GM13976 (cell line): ENCODE data around the gene DYNC1I1.

Experiments
- DNase-seq: peaks from one replicate; pipeline ENCODE4 v3.0.0; 2012; ENCODE audit warnings: low spot score
- in situ Hi-C: fragments of 300-500 bp; cut with MboI; formaldehyde crosslinking; loops from one replicate; pipeline ENCODE4 v1.12.0; 2022; ENCODE audit warnings: low sequenced_read_pairs, mixed read lengths, inconsistent platforms; ENCODE audit not compliant: unreplicated experiment
- TF ChIP-seq, protein P1 (sequence below): IDR thresholded peaks from 2 replicates; pipeline ENCODE4 v1.5.1; 2012; ENCODE audit warnings: borderline replicate concordance, mild to moderate bottlenecking; ENCODE audit not compliant: insufficient read depth; ENCODE audit errors: extremely low read depth, missing control alignments, control extremely low read depth

DYNC1I1 gene

DNA sequence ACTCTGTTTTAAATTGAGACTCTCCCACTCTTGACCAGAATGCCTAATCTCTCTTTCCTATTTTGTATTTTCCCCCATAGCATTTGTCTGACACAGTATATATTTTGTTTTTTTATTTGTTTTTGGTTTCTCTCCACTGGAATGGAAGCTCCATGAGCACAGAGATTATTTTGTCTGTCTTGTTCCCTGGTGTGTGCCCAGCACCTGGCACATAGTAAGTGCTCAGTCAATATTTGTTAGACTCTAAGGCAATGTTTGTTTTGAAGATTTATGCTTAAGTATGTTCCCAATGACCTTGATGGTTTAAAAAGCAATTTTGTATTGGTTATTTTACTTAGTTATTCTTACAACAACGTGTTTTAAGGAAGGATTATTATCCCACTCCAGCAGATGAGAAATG is 201.8 kb downstream of the DYNC1I1 start:
- in situ Hi-C loops: no loop called here
- no peak for DNase-seq
- TF ChIP-seq, protein P1, sequence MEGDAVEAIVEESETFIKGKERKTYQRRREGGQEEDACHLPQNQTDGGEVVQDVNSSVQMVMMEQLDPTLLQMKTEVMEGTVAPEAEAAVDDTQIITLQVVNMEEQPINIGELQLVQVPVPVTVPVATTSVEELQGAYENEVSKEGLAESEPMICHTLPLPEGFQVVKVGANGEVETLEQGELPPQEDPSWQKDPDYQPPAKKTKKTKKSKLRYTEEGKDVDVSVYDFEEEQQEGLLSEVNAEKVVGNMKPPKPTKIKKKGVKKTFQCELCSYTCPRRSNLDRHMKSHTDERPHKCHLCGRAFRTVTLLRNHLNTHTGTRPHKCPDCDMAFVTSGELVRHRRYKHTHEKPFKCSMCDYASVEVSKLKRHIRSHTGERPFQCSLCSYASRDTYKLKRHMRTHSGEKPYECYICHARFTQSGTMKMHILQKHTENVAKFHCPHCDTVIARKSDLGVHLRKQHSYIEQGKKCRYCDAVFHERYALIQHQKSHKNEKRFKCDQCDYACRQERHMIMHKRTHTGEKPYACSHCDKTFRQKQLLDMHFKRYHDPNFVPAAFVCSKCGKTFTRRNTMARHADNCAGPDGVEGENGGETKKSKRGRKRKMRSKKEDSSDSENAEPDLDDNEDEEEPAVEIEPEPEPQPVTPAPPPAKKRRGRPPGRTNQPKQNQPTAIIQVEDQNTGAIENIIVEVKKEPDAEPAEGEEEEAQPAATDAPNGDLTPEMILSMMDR: no peak

DNA sequence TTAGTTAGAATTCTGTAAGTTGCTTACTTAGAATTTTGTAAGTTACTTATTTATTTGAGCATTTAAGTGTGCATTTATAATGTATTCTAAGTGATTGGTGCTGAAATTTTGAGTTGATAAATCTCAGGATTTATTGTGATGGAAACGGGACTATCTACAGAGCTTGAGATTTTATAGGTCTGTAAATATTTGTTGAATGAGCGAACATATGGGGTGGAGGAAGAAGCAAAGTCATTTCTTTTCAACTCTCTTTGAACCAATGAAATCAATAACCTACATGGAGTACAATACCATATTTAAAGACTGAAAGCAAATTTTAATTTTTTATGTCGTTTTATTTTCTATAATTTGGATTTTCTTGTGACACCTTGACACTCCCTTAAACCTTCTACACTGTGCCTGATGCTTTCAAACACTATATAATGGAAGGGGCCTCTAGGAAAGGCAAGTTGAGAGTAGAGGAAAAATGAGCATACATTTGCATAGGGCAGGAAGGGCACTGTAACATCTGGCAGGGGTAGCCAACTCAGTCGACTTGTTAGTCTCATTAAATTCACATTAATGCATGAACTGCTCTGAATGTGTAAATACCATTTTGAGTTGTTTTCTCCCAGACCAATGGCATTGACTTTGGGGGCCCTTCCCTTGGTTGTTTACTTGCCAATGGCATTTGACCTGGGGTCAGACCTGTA is 204.2 kb downstream of the DYNC1I1 start:
- in situ Hi-C loops: no loop called here

DNA sequence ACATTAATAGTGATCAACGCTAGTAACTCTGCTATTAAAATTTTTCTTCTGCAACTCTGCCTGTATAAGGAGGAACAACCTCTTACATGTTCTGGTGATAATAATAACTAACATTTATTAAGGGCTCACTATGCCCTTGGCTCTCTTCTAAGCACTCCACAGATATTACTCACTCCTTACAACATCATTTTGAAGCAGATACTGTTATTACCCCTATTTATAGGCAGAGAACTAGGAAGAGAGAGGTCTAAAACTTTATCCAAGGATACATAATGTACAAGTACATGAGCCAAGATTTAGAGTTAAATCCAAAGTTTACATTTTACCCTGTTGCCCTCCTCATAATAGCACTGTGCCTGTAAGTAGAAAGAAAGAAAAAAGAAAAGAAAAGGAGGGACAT is 205.6 kb downstream of the DYNC1I1 start:
- TF ChIP-seq, protein P1: no peak
- in situ Hi-C loops: no loop called here
- DNase-seq: no peak

More for the DNA sequence above, 204.2 kb downstream of the DYNC1I1 start:
- TF ChIP-seq, protein P1: no peak
- no peak for DNase-seq

DNA sequence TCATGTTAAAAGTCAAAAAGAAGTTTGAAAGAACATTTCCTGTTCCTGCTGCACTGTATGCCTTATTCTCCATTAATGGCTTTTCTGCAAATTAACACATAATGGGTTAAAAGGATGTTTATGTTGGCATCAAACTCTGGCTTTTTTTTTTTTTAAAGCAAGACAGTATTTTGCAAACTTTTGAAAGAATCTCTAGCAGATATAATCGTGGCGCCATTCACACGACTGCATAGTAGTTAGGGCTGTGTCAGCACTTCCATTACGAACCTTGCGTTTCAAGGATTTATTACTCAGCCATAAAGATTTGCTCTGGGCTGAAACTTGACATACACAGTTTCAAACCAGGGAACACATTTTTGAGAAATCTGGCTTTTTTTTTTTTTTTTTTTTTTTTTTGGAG is 207.8 kb downstream of the DYNC1I1 start:
- in situ Hi-C loops: no loop called here

DNA sequence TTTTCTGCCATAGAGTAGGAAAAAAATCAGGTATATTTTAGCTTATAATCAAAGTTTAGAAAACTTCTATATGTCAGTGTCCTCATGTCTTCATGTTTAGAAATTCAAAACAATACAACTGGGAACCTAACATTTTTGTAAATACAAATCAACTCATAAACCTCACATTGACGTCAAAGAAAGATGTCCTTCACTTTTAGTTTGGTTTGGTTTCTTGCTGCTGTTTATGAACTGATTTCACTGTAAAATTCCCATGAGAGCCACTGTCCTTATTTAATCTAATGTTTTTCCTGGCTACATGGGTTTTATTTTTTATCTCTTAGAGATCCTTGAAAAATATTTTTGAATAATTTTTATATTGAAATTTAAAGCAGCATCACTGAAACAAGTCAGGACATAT is 208.4 kb downstream of the DYNC1I1 start:
- in situ Hi-C loops: no loop called here

More for the DNA sequence above, 207.8 kb downstream of the DYNC1I1 start:
- TF ChIP-seq, protein P1: no peak
- DNase-seq: no peak

DNA sequence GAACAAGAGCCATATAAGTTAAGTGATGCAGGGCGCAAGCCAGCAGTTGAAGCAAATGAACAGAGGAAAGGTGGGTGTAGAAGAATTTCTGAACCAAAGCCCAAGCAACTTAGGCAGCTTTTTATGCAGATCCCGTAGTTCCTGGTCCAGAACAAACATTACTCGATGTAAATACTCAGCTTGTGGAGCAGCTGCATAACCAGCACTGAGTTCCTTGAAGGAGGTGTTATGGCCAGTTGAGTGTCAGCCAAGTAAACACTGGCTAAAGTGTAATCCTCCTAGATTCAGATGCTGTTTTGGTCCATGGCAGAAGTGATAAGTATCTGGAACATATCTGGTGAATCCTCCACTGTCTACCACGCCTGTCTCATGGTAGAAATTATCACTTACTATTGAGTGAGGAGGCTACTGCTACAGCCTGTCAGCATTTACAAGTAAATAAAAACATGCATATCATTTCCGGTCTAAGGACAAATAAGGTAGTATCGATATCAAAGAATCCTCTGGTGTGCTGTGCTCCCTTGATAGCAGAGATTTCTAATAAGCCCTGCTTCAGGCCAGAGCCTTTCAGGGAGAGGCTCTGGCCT is 213.9 kb downstream of the DYNC1I1 start:
- in situ Hi-C loops: no loop called here
- TF ChIP-seq, protein P1: no peak
- no peak for DNase-seq

More for the DNA sequence above, 208.4 kb downstream of the DYNC1I1 start:
- DNase-seq: no peak
- TF ChIP-seq, protein P1: no peak
